NK-92 (cell line): ENCODE measurements around the gene KRT37.

Experiments
- DNase-seq: peaks from one replicate; lab custom pipeline; 2025; ENCODE audit not compliant: unreplicated experiment; lab: John Stamatoyannopoulos, UW

KRT37 gene

DNA sequence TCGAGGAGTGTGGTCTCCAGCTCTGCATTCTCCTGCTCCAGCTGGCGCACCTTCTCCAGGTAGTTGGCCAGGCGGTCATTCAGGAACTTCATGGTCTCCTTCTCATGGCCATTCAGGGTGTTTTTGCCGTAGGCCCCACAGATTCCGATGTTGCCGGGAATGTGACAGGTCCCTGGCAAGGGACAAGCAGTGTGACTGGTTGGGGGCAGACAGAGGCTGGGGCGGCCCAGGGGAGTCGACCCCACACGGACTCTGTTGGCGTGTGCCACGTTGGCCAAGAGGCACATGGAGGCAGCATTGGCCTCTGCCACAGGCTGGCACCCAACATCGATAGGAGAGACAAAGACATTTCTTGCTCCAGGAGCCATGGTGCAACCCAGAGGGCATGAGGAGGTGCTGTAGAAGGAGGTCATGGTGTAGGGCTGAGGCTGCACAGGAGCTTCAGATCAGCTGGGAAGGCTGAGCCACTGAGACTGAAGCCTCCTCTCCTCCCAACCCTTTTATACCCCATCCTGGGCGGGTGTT, at the start of gene KRT37:
KRT37 (minus strand) TSS at position 475 of the 525 bp plus-strand sequence; CDS start at position 413, 62 bp downstream.
- DNase-seq = no peak

DNA sequence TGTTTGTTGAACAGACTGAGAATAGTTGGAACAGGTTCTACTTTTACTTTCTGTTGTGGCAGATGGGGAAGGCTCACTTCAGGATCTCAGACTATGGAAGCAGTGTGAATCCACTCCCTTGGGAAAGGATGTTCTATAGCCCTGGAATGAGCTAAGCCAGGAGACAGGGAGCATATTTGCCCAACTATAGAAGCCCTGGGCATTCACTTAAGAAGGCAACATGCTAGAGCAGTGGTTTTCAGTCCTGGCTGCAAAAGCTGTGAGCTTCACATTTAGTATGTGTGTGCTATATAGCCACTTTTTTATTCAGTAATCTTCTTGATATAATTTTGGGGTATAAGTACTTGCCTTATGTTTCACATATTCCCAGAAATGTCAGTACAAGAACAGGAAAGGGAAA, 44.0 kb upstream of the KRT37 start:
- DNase-seq = no peak

- DNase-seq = no peak
Observed at GRCh38 chr17:41467561-41467960, 43.2 kb upstream of the KRT37 start.

DNA sequence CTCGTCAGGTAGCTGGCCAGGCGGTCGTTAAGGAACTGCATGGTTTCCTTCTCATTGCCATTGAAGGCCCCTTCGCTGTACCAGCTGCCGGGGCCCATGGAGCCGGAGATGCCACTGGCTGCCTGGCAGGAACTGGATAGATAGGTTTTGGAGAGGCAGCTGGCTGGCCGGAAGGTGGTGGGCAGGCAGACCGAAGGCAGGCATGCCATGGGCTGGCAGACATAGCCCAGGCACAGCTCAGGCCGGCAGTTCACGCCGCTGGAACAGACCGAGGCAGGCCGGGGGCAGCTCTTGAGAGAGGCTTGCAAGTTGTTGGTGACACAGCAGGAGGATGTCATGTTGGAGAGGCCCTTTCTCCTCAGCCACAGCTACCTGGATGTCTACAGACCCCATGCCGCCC, 42.6 kb upstream of the KRT37 start, which contains the start of gene KRT32:
KRT32 (minus strand) TSS at position 399 of the 400 bp plus-strand sequence; CDS start at position 338, 61 bp downstream.
- DNase-seq = no peak

- DNase-seq = no peak
Observed at GRCh38 chr17:41464682-41465081, 40.3 kb upstream of the KRT37 start.

DNA sequence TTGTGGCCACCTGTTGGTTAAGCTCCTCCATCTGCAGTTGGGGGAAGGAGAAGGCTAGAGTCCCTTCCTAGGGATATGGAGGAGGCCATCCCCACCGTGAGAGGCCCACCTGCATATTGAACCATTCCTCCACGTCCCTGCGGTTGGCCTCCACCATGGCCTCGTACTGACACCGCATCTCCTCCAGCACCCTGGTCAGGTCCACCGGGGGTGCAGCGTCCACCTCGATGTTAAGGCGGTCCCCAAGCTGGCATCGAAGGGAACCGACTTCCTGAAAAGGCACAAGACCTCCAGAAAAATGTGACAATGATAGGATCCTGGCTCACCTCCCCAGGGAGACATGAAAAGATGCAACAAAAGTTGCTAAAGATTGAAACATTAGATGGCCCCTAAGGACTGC, 39.8 kb upstream of the KRT37 start:
- DNase-seq = no peak

- no peak for DNase-seq
Observed at GRCh38 chr17:41463746-41464145, 39.4 kb upstream of the KRT37 start.

DNA sequence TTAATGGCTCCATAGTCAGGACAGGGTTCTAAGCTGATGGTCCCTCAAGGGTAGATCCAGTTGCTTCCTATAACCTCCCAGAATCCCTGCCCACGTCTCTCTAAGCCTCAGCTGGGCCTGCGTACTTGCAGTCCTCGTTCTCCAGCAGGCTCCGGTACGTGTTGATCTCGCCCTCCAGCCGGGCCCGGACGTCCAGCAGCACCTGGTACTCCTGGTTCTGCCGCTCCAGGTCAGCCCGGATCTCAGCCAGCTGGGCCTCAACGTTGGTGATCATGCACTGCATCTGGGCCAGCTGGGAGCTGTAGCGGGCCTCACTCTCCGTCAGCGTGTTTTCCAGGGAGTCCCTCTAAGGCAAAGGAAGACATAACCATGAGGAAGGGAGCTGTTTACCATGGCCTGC, 38.3 kb upstream of the KRT37 start:
- no peak for DNase-seq

DNA sequence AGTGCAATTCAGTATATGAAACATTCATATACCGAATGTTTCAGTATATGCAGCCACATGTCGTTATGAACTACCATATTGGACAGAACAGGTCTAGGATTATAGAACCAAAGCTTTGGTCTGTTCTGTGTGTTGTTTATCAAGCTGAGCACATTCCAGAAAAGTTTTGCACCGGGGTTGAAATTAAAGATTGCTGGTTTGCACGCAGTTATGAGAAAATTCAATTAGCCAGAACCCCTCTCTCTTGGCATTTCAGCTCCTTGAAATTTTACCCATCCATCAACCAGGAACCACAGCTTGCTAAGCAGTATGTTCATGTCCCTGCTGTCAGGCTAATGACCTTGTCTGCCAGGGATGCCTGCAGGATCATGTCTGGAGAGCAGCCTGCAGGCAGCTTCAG, 33.3 kb upstream of the KRT37 start:
- DNase-seq = no peak

- DNase-seq = no peak
Observed at GRCh38 chr17:41456204-41456603, 31.8 kb upstream of the KRT37 start.

DNA sequence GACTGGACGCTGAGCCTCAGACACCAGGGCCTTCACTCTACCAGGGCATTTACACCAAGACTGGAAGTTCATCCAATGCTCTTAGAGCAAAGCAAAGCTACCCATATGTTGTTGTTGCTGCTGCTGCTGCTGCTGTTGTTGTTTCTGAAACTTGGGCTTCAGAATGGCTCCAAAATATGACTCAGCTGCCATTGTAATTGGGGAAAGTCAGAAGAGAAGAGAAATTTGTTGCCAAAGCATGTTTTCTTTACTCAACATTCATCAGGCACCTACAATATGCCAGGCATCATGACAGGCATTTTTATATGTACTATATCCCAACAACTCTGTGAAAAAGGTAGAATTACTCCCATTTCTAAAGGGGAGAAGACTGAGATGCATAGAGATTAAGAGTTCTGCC, 30.9 kb upstream of the KRT37 start:
- no peak for DNase-seq

DNA sequence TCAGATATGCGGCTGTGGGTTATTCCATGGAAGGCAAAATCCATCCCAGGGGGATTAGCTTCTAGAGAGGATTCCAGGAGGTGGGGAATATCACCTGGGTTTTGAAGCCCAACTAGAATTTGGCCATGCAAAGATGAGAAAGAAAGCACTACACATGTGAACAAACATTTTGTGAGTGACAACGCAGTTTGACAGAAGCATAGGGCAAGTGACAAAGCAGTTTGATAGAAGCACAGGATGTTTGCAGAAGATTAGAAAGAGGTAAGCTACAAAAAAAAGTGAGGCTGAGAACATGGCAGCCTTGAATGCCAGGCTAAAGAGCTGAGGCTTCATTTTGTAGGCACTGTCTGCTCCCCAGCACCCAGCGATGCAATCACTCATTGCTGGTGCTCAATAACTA, 28.7 kb upstream of the KRT37 start:
- no peak for DNase-seq

GRCh38 chr17:41452281-41452680, 27.9 kb upstream of the KRT37 start:
- no peak for DNase-seq

DNA sequence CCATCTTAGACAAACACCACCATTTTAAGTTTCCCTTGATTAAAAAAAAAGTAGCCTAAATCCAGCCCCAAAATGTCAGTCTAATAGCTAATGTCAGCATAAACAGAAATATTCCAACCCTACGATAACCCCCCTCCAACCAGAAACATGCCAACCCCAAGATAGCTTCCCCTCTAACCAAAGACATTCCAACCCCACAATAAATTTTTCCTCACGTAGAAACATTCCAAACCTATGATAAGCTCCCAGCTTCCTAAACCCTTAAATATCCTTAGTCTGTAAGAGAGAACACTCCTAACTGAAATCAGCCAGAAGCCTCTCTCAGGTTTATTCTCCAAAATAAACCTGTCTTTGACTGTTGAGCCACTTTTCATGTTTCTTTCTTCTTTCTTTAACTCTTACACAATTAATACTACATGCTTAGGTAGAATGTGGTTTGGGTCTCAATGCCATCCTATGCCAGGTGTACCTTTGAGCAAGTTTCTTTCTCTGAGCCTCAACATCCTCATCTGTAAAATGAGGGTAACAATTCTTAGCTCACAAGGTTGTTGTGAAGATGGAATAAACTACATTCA, 26.9 kb upstream of the KRT37 start:
- DNase-seq = no peak

DNA sequence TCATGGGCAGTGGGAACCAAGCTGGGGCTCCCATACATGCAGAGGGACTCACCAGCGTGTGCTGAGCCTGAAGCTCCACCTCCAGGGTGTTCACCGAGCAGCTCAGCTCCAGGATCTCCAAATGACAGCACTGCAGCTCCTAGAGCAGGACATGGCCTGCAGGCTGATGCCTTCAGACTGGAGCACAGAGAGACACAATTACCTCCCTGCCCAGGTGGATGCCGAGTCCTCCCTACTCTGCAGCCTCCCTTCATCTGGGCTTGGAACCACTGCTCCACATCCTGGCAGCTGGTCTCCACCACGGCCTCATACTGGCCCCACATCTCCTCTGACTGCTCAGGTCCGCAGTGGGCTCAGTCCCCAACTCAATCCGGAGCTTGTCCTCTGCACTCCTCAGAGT, 24.6 kb upstream of the KRT37 start:
- no peak for DNase-seq

DNA sequence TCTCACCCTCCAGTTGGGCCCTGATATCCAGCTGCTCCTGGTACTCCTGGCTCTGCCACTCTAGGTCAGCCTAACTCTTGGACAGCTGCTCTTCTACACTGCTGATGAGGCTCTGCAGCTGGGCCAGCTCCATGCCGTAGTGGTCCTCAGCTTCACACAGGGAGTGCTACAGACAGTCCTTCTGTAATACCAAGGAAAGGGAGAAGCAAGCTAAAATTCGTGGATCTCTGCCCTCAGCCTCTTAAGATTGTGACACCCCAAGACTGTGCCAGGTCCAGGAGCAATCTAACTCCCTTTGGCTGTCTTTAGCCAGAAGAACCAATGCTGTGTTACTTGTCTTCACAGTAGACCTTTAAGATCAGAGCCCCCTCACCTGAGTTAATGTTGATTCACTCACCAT, 24.1 kb upstream of the KRT37 start:
- DNase-seq = no peak

- DNase-seq = no peak
Observed at GRCh38 chr17:41446806-41447205, 22.4 kb upstream of the KRT37 start.

GRCh38 chr17:41444640-41445039, 20.3 kb upstream of the KRT37 start:
- no peak for DNase-seq

DNA sequence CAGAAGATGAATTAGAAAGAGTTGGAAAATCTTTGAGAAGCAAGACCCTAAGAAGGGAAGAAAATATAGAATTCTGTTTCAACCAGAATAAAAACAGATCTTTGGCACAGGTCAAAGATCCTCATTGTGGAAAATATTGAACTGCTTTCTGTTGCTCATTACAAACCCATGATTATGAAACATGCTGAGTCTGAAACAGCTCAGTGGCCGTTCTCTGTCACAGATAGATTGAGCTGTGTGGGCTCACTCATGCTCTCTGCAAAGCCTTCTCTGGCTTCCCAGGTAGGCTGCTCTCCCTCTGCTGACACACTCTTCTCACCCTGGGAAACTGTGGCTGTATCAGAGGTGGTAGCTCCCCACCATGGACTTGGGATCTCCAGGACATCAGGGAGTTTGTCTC, 19.8 kb upstream of the KRT37 start:
- DNase-seq = no peak

- no peak for DNase-seq
Observed at GRCh38 chr17:41442739-41443138, 18.4 kb upstream of the KRT37 start.

DNA sequence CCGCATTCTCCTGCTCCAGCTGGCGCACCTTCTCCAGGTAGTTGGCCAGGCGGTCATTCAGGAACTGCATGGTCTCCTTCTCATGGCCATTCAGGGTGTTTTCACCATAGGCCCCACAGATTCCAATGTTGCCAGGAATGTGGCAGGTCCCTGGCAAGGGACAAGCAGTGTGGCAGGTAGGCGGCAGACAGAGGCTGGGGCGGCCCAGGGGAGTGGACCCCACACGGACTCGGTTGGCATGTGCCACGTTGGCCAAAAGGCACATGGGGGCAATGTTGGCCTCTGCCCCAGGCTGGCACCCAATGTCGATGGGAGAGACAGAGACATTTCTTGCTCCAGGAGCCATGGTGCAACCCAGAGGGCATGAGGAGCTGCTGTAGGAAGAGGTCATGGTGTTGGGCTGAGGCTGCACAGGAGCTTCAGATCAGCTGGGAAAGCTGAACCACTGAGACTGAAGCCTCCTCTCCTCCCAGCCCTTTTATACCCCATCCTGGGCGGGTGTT, 16.2 kb upstream of the KRT37 start, which contains the start of gene KRT38:
KRT38 (minus strand) TSS at position 453 of the 503 bp plus-strand sequence; CDS start at position 391, 62 bp downstream.
- DNase-seq = no peak

DNA sequence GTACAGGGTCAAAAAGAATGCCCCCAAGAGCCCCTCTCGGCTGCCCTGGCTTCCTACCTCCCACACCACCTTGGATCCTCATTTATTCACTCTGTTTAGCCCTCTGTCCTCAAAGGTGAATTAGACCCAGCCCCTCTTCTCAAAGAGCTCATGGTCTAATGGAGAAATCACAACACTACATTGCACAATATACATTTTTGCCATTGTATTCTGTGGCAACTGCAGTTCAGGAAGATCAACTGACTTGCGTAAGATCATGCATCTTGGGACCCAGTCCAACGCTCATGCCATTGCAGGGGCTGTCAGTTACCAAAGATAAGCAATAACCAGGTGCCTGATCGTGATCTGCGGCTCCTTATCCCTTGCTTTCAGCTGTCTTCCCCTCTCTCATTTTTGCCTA, 15.0 kb upstream of the KRT37 start:
- no peak for DNase-seq

DNA sequence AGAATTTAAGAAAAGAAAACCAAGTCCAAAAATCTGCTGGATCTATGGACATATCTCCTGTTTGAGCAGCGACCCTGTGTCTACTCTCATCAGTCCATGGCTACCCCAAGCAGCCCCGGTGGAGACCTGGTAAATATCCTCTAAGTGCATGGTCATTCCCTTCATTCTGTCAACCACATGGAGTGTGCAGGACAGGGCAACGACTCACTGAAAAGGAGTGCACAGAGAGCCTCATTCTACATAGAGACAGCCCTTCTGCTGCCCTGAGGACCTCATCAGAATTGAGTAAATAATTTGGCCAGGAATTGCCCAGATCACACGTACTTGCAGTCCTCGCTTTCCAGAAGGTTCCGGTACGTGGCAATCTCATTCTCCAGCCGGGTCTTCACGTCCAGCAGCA, 13.4 kb upstream of the KRT37 start:
- no peak for DNase-seq
